NCI-H2081 treated with DMSO at 0.1 percent for 48 hours (cell line): ENCODE data around the gene PNCK.

Source experiments
- DNase-seq: peaks from one replicate; lab custom pipeline; 2025; lab: John Stamatoyannopoulos, UW

Gene PNCK

GRCh38 chrX:153657161-153657560 lies 16.5 kb downstream of the PNCK start:
- DNase-seq: no peak

GRCh38 chrX:153653556-153653955 lies 20.1 kb downstream of the PNCK start:
- DNase-seq: no peak

- DNase-seq: no peak
Measured at GRCh38 chrX:153651540-153652079, 22.0 kb downstream of the PNCK start.

- DNase-seq: no peak
Measured at GRCh38 chrX:153650959-153651358, 22.7 kb downstream of the PNCK start.

GRCh38 chrX:153649915-153650782 lies 23.5 kb downstream of the PNCK start:
- no peak for DNase-seq

GRCh38 chrX:153649178-153649914 lies 24.3 kb downstream of the PNCK start:
- DNase-seq: no peak

- no peak for DNase-seq
Measured at GRCh38 chrX:153648358-153649177, 25.0 kb downstream of the PNCK start.

GRCh38 chrX:153647461-153648357 lies 25.9 kb downstream of the PNCK start:
- no peak for DNase-seq

GRCh38 chrX:153646620-153647373 lies 26.8 kb downstream of the PNCK start, which contains the start of gene DUSP9:
TSS of gene DUSP9 (plus strand) at chrX:153647203. CDS start at chrX:153647954, 751 bp downstream.
- DNase-seq: no peak

GRCh38 chrX:153645921-153646488 lies 27.6 kb downstream of the PNCK start:
- no peak for DNase-seq

- no peak for DNase-seq
Measured at GRCh38 chrX:153645151-153645550, 28.5 kb downstream of the PNCK start.

- DNase-seq: no peak
Measured at GRCh38 chrX:153644356-153645125, 29.1 kb downstream of the PNCK start.

- no peak for DNase-seq
Measured at GRCh38 chrX:153643431-153644351, 29.9 kb downstream of the PNCK start.

- DNase-seq: no peak
Measured at GRCh38 chrX:153642655-153643430, 30.8 kb downstream of the PNCK start.

GRCh38 chrX:153642051-153642654 lies 31.5 kb downstream of the PNCK start:
- DNase-seq: no peak

GRCh38 chrX:153641627-153642026 lies 32.0 kb downstream of the PNCK start:
- no peak for DNase-seq
